ENCODE results near the gene CACNA2D1.

Gene CACNA2D1

GRCh38 chr7:81973117-81973516 is 470.5 kb downstream of the CACNA2D1 start:
- DNase-seq (ENCODE audit: low spot score): no peak

GRCh38 chr7:81960026-81960425 is 483.6 kb downstream of the CACNA2D1 start:
- no peak for DNase-seq (ENCODE audit: low spot score)

- no peak for DNase-seq (ENCODE audit: low spot score)
Measured at GRCh38 chr7:81957517-81957916, 486.1 kb downstream of the CACNA2D1 start.

GRCh38 chr7:81956520-81956919 is 487.1 kb downstream of the CACNA2D1 start:
- DNase-seq (ENCODE audit: low spot score): peak; percentile 42

- DNase-seq (ENCODE audit: low spot score): no peak
Measured at GRCh38 chr7:81949306-81949705, 494.3 kb downstream of the CACNA2D1 start.

- DNase-seq (ENCODE audit: low spot score): no peak
Measured at GRCh38 chr7:81944058-81944457, 499.5 kb downstream of the CACNA2D1 start.

- no peak for DNase-seq (ENCODE audit: low spot score)
Measured at GRCh38 chr7:81937091-81937490, 506.5 kb downstream of the CACNA2D1 start.

- no peak for DNase-seq (ENCODE audit: low spot score)
Measured at GRCh38 chr7:81934596-81935301, 508.8 kb downstream of the CACNA2D1 start.

GRCh38 chr7:81932936-81933335 is 510.6 kb downstream of the CACNA2D1 start:
- DNase-seq (ENCODE audit: low spot score): no peak

- peak; percentile 21 for DNase-seq (ENCODE audit: low spot score)
Measured at GRCh38 chr7:81929386-81929785, 514.2 kb downstream of the CACNA2D1 start.

GRCh38 chr7:81926154-81926553 is 517.4 kb downstream of the CACNA2D1 start:
- DNase-seq (ENCODE audit: low spot score): no peak

GRCh38 chr7:81925530-81925929 is 518.0 kb downstream of the CACNA2D1 start:
- no peak for DNase-seq (ENCODE audit: low spot score)

- no peak for DNase-seq (ENCODE audit: low spot score)
Measured at GRCh38 chr7:81924494-81924893, 519.1 kb downstream of the CACNA2D1 start.

GRCh38 chr7:81919494-81919893 is 524.1 kb downstream of the CACNA2D1 start:
- DNase-seq (ENCODE audit: low spot score): no peak

- DNase-seq (ENCODE audit: low spot score): no peak
Measured at GRCh38 chr7:81908220-81908619, 535.4 kb downstream of the CACNA2D1 start.

GRCh38 chr7:81903115-81903514 is 540.5 kb downstream of the CACNA2D1 start:
- DNase-seq (ENCODE audit: low spot score): no peak

GRCh38 chr7:81902536-81902935 is 541.0 kb downstream of the CACNA2D1 start:
- no peak for DNase-seq (ENCODE audit: low spot score)
